Neural progenitor cell (in vitro differentiated cells): ENCODE data around the gene HIVEP2.

Experiments
- EZH2 ChIP-seq: fragments of 200-600 bp; sonication (generic); IDR thresholded peaks from 2 replicates; pipeline ENCODE4 v1.6.1; 2017; ENCODE audit warnings: antibody characterized with exemption, mild to moderate bottlenecking, moderate library complexity
- EZH2phosphoT487 ChIP-seq: fragments of 200-600 bp; sonication (generic); IDR thresholded peaks from 2 replicates; pipeline ENCODE4 v1.6.1; 2017; ENCODE audit warnings: antibody characterized with exemption
- TF ChIP-seq, protein P1 (sequence below): fragments of 200-600 bp; sonication (generic); IDR thresholded peaks from 2 replicates; pipeline ENCODE4 v1.5.1; 2017; ENCODE audit warnings: antibody characterized with exemption, mild to moderate bottlenecking

DNA sequence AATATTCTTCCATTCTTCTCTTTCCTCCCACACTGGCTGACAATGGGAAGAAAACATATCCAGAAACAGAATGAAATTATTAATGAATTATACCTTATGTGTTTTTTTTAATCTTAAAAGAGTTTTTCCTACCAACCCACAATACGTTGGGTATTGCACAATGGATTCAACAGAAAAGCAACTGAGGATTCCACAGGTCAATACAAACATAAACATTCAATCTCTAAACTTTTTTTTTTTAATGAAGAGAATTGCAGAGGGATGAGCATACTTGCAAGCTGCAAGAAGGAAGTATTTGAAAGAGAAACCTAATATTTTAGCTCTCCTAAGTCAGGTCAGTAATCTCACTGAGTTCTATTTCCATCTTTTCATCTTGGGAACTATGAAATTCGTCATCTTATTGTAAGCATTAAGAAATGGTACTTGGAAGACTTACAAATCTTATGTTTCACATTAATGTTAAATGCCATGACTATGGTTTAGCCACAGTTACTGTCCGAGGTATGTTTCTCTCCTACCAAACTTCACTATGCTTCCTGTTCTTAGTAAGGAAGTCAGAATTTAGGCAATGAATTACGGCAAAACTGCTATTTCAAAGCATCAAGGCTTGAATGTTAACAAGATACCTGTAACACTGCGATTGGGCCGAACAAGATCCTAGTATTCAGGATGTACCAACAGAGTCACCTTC lies 100.8 kb downstream of the HIVEP2 start:
- TF ChIP-seq, protein P1, sequence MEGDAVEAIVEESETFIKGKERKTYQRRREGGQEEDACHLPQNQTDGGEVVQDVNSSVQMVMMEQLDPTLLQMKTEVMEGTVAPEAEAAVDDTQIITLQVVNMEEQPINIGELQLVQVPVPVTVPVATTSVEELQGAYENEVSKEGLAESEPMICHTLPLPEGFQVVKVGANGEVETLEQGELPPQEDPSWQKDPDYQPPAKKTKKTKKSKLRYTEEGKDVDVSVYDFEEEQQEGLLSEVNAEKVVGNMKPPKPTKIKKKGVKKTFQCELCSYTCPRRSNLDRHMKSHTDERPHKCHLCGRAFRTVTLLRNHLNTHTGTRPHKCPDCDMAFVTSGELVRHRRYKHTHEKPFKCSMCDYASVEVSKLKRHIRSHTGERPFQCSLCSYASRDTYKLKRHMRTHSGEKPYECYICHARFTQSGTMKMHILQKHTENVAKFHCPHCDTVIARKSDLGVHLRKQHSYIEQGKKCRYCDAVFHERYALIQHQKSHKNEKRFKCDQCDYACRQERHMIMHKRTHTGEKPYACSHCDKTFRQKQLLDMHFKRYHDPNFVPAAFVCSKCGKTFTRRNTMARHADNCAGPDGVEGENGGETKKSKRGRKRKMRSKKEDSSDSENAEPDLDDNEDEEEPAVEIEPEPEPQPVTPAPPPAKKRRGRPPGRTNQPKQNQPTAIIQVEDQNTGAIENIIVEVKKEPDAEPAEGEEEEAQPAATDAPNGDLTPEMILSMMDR, result no peak
- TF ChIP-seq EZH2, result no peak
- no peak for TF ChIP-seq EZH2phosphoT487
